SK-N-SH (cell line): Measurements from ENCODE around the gene FBXO36. TPM values are rescaled to one million over a fixed set of nuclear protein-coding genes. Genes with fewer than 3 reads are reported as not detected.

Source experiments
- CTCF ChIA-PET: fragments of 300-600, 350-600 bp; formaldehyde crosslinking; extraction: SDS; loops from one replicate; lab custom pipeline; 2021; lab: Yijun Ruan, JAX
- POLR2A ChIA-PET: fragments of 350-600 bp; sonication (Branson Sonifier 250); formaldehyde crosslinking; extraction: SDS; loops from one replicate; lab custom pipeline; 2020; ENCODE audit warnings: antibody characterized with exemption, inconsistent platforms; lab: Yijun Ruan, JAX
- DNase-seq: peaks from one replicate; pipeline ENCODE4 v3.0.0; 2012
- H2AFZ ChIP-seq: fragments of 200-600 bp; sonication (generic); 2 replicates; pipeline ENCODE4 v1.8.1; 2016; ENCODE audit warnings: antibody characterized with exemption, mild to moderate bottlenecking, low read depth
- H3F3A ChIP-seq: fragments of 200-600 bp; sonication (generic); replicated peaks from 2 replicates; pipeline ENCODE3; 2016; ENCODE audit warnings: antibody characterized with exemption, mild to moderate bottlenecking; ENCODE audit not compliant: insufficient read depth
- H3K27ac ChIP-seq, 2 experiments: fragments of 200-500 bp in 1 of 2; fragments of 200-600 bp in 1 of 2; sonication (Bioruptor generic) in 1 of 2; sonication (generic), shearing (Covaris generic) in 1 of 2; 2 replicates each; pipeline versions ENCODE4 v1.5.1 to v1.6.1; 2014 to 2016; ENCODE audit warnings: low read depth in 2 of 2, inconsistent platforms in 1 of 2, low read length in 1 of 2, mild to moderate bottlenecking in 1 of 2, mixed read lengths in 1 of 2
- H3K27me3 ChIP-seq: fragments of 200-600 bp; sonication (generic), shearing (Covaris generic); 2 replicates; pipeline ENCODE4 v1.6.1; 2016; ENCODE audit warnings: mixed run types; ENCODE audit not compliant: insufficient read depth
- H3K36me3 ChIP-seq, 2 experiments: fragments of 200-500 bp in 1 of 2; fragments of 200-600 bp in 1 of 2; sonication (Bioruptor generic) in 1 of 2; sonication (generic) in 1 of 2; replicated peaks in 1 of 2; 2 replicates each; pipeline versions ENCODE3 to v1.5.1; 2014 to 2016; ENCODE audit warnings: low read length in 1 of 2, mild to moderate bottlenecking in 1 of 2; ENCODE audit not compliant: insufficient read depth in 2 of 2, control insufficient read depth in 1 of 2
- H3K4me1 ChIP-seq, 2 experiments: fragments of 200-500 bp in 1 of 2; fragments of 200-600 bp in 1 of 2; sonication (Bioruptor generic) in 1 of 2; sonication (generic), shearing (Covaris generic) in 1 of 2; 2 replicates each; pipeline versions ENCODE4 v1.5.1 to v1.6.1; 2014 to 2016; ENCODE audit warnings: low read depth in 1 of 2, low read length in 1 of 2, mixed run types in 1 of 2; ENCODE audit not compliant: insufficient read depth in 2 of 2, control insufficient read depth in 1 of 2
- H3K4me2 ChIP-seq: fragments of 200-600 bp; sonication (generic), shearing (Covaris generic); 2 replicates; pipeline ENCODE4 v1.6.1; 2017; ENCODE audit warnings: mixed run types
- H3K4me3 ChIP-seq, 2 experiments: fragments of 200-500 bp in 1 of 2; fragments of 200-600 bp in 1 of 2; sonication (Bioruptor generic) in 1 of 2; sonication (generic), shearing (Covaris generic) in 1 of 2; 2 replicates each; pipeline versions ENCODE4 v1.5.1 to v1.8.1; 2014 to 2016; ENCODE audit warnings: low read depth in 2 of 2, inconsistent platforms in 1 of 2, low read length in 1 of 2, mild to moderate bottlenecking in 1 of 2, mixed read lengths in 1 of 2, moderate library complexity in 1 of 2
- H3K79me2 ChIP-seq: fragments of 200-600 bp; sonication (generic); 2 replicates; pipeline ENCODE4 v1.8.1; 2017; ENCODE audit warnings: mild to moderate bottlenecking; ENCODE audit not compliant: insufficient read depth
- H3K9ac ChIP-seq: fragments of 200-600 bp; sonication (generic); 2 replicates; pipeline ENCODE4 v1.6.1; 2017; ENCODE audit warnings: mixed run types
- H3K9me2 ChIP-seq: fragments of 200-600 bp; sonication (generic); 2 replicates; pipeline ENCODE4 v1.6.1; 2017; ENCODE audit warnings: mixed run types
- H3K9me3 ChIP-seq: fragments of 200-600 bp; sonication (generic); 2 replicates; pipeline ENCODE4 v1.6.1; 2017; ENCODE audit warnings: mixed run types, mild to moderate bottlenecking, moderate library complexity
- H4K20me1 ChIP-seq: fragments of 200-600 bp; sonication (generic); 2 replicates; pipeline ENCODE4 v1.6.1; 2017; ENCODE audit warnings: mild to moderate bottlenecking, mixed run types; ENCODE audit not compliant: insufficient read depth
- CHD2 ChIP-seq: fragments of 150-350 bp; IDR thresholded peaks from 2 replicates; pipeline ENCODE4 v1.6.1; 2018; ENCODE audit warnings: low read length; ENCODE audit not compliant: partially characterized antibody
- CTCF ChIP-seq: fragments of 200-600 bp; sonication (generic); IDR thresholded peaks from 2 replicates; pipeline ENCODE4 v1.6.1; 2017; ENCODE audit warnings: antibody characterized with exemption, mild to moderate bottlenecking, moderate library complexity
- EZH2phosphoT487 ChIP-seq: fragments of 200-600 bp; sonication (generic); IDR thresholded peaks from 2 replicates; pipeline ENCODE4 v1.6.1; 2017; ENCODE audit warnings: low read depth, mixed run types, mild to moderate bottlenecking, antibody characterized with exemption, moderate library complexity, borderline replicate concordance
- FOXM1 ChIP-seq: IDR thresholded peaks from 2 replicates; pipeline ENCODE4 v1.4.0; 2012; ENCODE audit warnings: low read depth, mild to moderate bottlenecking
- JUND ChIP-seq: IDR thresholded peaks from 2 replicates; pipeline ENCODE4 v1.4.0; 2012
- MXI1 ChIP-seq: IDR thresholded peaks from 2 replicates; pipeline ENCODE4 v1.6.1; 2012; ENCODE audit warnings: mild to moderate bottlenecking, low read depth, low read length, improper control_type of control experiment
- NFIC ChIP-seq: IDR thresholded peaks from 2 replicates; pipeline ENCODE4 v1.4.0; 2012; ENCODE audit warnings: borderline replicate concordance
- POLR2AphosphoS5 ChIP-seq: IDR thresholded peaks from 2 replicates; pipeline ENCODE4 v1.6.1; 2012; ENCODE audit warnings: low read depth, low read length
- RAD21 ChIP-seq: IDR thresholded peaks from 2 replicates; pipeline ENCODE4 v1.6.1; 2012; ENCODE audit warnings: mild to moderate bottlenecking, low read length
- RFX5 ChIP-seq: IDR thresholded peaks from 2 replicates; pipeline ENCODE4 v1.6.1; 2012; ENCODE audit warnings: mild to moderate bottlenecking, improper control_type of control experiment, low read length
- SIN3A ChIP-seq: IDR thresholded peaks from 2 replicates; pipeline ENCODE4 v1.6.1; 2012; ENCODE audit warnings: low read depth, mild to moderate bottlenecking, low read length, moderate library complexity, borderline replicate concordance
- TAF1 ChIP-seq: IDR thresholded peaks from 2 replicates; pipeline ENCODE4 v1.6.1; 2012; ENCODE audit warnings: low read depth, mild to moderate bottlenecking, low read length, moderate library complexity, borderline replicate concordance
- TEAD4 ChIP-seq: IDR thresholded peaks from 2 replicates; pipeline ENCODE4 v1.4.0; 2012; ENCODE audit warnings: mild to moderate bottlenecking, borderline replicate concordance; ENCODE audit not compliant: insufficient read depth
- USF2 ChIP-seq: fragments of 150-350 bp; IDR thresholded peaks from 2 replicates; pipeline ENCODE4 v1.6.1; 2017; ENCODE audit warnings: antibody characterized with exemption, low read length, low read depth, borderline replicate concordance
- WGBS: methylation state at CpG from one replicate; pipeline ENCODE4 v1.1.6; 2017; ENCODE audit warnings: low lambda C conversion rate; 5-methylcytosine and 5-hydroxymethylcytosine counted together
- polyA plus RNA-seq, 3 experiments: library from polyadenylated mRNA; depleted of rRNA; stranded (reverse); fragments of >200 nt; gene quantifications; 2 replicates each; pipeline ENCODE4 v1.2.3, GENCODE V29; 2012
- TF ChIP-seq, protein P1 (sequence below): IDR thresholded peaks from 2 replicates; pipeline ENCODE4 v1.4.0; 2012; ENCODE audit warnings: low read depth

The FBXO36 gene
- polyA plus RNA-seq, 1 of the 3 experiments (the other 2 are of a cell fraction) = 3.9 TPM

DNA sequence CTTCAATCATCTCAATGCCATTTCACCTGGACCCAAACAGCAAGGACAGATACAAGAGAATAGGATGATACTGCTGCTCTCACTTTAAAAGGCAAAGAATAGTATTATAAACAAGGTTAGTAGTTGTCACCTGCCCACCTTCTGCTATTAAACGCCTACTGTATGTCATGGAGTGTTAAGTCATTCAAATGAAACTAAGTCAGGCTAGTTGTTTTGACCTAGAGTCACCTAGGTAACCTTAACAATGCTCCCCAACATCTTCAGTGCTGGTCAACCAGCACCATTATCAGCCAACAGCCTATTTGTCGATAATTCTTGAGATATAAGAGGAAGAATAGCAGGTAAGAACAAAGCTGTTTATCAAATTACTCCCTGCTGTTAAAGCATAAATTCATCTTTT lies 39.7 kb upstream of the FBXO36 start:
- Histone ChIP-seq H3K27ac (no peak overlapping the region), H3K4me3 (no peak overlapping the region), H4K20me1 (peaks cover 85% of the 10 kb centered on the region), H3K27me3 (no peaks in the 10 kb centered on the region), H3K4me2 (no peak overlapping the region), H3K9me3 (no peaks in the 10 kb centered on the region), H3K36me3 (peaks cover 27 to 43% of the 10 kb centered on the region in 2 experiments), H3K9me2 (no peaks in the 10 kb centered on the region), H3K9ac (no peak overlapping the region), H3K79me2 (peaks cover 97% of the 10 kb centered on the region), H3K4me1 (peaks cover 0 to 2% of the 10 kb centered on the region in 2 experiments; a peak in 1 of 4 replicates), H2AFZ (no peak overlapping the region), H3F3A (peaks cover 4% of the 10 kb centered on the region)
- ChIA-PET CTCF (no interaction called here), POLR2A (no interaction called here)
- DNase-seq = no peak
- WGBS = 75% methylated on average over 2 of the region's 2 CpGs
- TF ChIP-seq RFX5 (no peak), USF2 (no peak), CHD2 (no peak), CTCF (no peak), POLR2AphosphoS5 (no peak), TAF1 (no peak), EZH2phosphoT487 (no peak), SIN3A (no peak), MXI1 (no peak), TEAD4 (no peak), RAD21 (no peak), NFIC (no peak), FOXM1 (no peak), JUND (no peak)
- TF ChIP-seq, protein P1, sequence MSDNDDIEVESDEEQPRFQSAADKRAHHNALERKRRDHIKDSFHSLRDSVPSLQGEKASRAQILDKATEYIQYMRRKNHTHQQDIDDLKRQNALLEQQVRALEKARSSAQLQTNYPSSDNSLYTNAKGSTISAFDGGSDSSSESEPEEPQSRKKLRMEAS = no peak
